Kidney (tissue), 14 donors: ENCODE measurements around the gene CEMIP. TPM values are rescaled to one million over a fixed set of nuclear protein-coding genes. Genes with fewer than 3 reads are reported as not detected.

Experiments
- DNase-seq, 5 donors: peaks; one replicate each; pipeline ENCODE4 v3.0.0-alpha.2; 2013 to 2020
- FAIRE-seq: peaks from 2 replicates; lab custom pipeline; 2012; peaks lifted over from hg19 to GRCh38; lab: Jason Lieb, UNC
- H3K27ac ChIP-seq, 2 donors: one replicate each; pipeline ENCODE4 v1.7.0; 2013; ENCODE audit warnings: low read depth in 2 of 2, low read length in 2 of 2, inconsistent platforms in 1 of 2
- H3K27me3 ChIP-seq: one replicate; pipeline ENCODE4 v1.7.1; 2013; ENCODE audit warnings: low read length, inconsistent platforms; ENCODE audit not compliant: control insufficient read depth, insufficient read depth
- H3K36me3 ChIP-seq, 3 donors: one replicate each; pipeline versions ENCODE4 v1.7.0 to v1.7.1; 2013; ENCODE audit warnings: low read length in 3 of 3, control low read depth in 1 of 3, inconsistent platforms in 1 of 3; ENCODE audit not compliant: insufficient read depth in 3 of 3, control insufficient read depth in 2 of 3
- H3K4me1 ChIP-seq, 3 donors: one replicate each; pipeline versions ENCODE4 v1.7.0 to v1.7.1; 2013; ENCODE audit warnings: low read length in 3 of 3, inconsistent platforms in 1 of 3, low read depth in 1 of 3; ENCODE audit not compliant: control insufficient read depth in 2 of 3, insufficient read depth in 2 of 3
- H3K4me3 ChIP-seq, 3 donors: one replicate each; pipeline versions ENCODE4 v1.7.0 to v1.8.1; 2013; ENCODE audit warnings: low read length in 3 of 3, control low read depth in 1 of 3, inconsistent platforms in 1 of 3
- H3K9ac ChIP-seq, 3 donors: one replicate each; pipeline versions ENCODE4 v1.7.0 to v1.7.1; 2013; ENCODE audit warnings: low read length in 3 of 3, control low read depth in 1 of 3, inconsistent platforms in 1 of 3
- H3K9me3 ChIP-seq, 3 donors: one replicate each; pipeline versions ENCODE4 v1.7.0 to v1.7.1; 2013; ENCODE audit warnings: low read length in 3 of 3, control low read depth in 1 of 3, inconsistent platforms in 1 of 3; ENCODE audit not compliant: control insufficient read depth in 2 of 3, insufficient read depth in 1 of 3
- intact Hi-C: fragments of 100-400 bp; cut with DNase I; formaldehyde crosslinking; loops from one replicate; pipeline ENCODE4 v1.11.1; 2022
- polyA plus RNA-seq: library from polyadenylated mRNA; stranded (reverse); fragments of 350-450 nt; fragmentation: Illumina TruSeq; extraction: RNeasy Lipid Tissue Mini Kit (QIAGEN cat#74804); gene quantifications from one replicate; pipeline ENCODE4 v1.2.3, GENCODE V29; 2014; ENCODE audit warnings: low read depth, low replicate concordance; ENCODE audit not compliant: insufficient read depth
- total RNA-seq: library from RNA; stranded (reverse); fragmentation: NEBNext Ultra II Directional; extraction: Animal tissue kit (Norgen Biotek cat#: 25700); gene quantifications from one replicate; pipeline ENCODE4 v1.2.1, GENCODE V29; 2021
- TF ChIP-seq, protein P1 (sequence below): IDR thresholded peaks from 3 replicates; pipeline ENCODE4 v1.5.1; 2012; ENCODE audit warnings: mild to moderate bottlenecking, moderate library complexity, borderline replicate concordance; ENCODE audit not compliant: insufficient read depth; ENCODE audit errors: extremely low read depth
- donor health status: control.
- donor health status: control.
- donor health status: control.
- donor health status: control.
- donor health status: control.
- donor health status: DM: yes; HTN: yes; CAD: no.
- donor health status: Normal renal cell carcinoma (clear cell type).

Gene CEMIP
- total and polyA plus RNA-seq, 2 donors from 2014 or later, result 0.11 to 0.57 TPM

DNA sequence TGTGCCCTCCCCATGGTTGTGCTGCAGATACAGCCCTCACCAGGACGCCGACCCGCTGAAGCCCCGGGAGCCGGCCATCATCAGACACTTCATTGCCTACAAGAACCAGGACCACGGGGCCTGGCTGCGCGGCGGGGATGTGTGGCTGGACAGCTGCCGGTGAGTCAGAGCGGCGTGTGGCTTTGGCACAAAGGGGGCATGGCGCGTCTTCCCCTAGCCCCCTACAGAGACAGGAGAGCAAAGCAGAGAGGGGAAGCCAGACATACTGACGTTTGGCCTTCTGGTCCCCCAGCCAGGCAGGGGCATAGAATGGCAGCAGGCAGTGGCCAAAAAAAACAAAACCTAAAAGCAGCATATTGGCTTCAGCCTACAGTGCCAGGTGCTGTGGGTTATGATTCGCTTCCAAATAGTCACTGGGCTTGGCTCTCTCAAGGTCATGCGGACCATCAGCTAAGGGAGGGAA, 146.5 kb downstream of the CEMIP start:
- Histone ChIP-seq H3K27ac (no peak overlapping the region), H3K4me3 (no peak overlapping the region), H3K4me1 (no peaks in the 10 kb centered on the region), H3K27me3 (no peaks in the 10 kb centered on the region), H3K9me3 (no peaks in the 10 kb centered on the region), H3K36me3 (peaks cover 0 to 6% (median 0%) of the 10 kb centered on the region in 3 donors), H3K9ac (no peak overlapping the region)
- no peak for FAIRE-seq
- TF ChIP-seq, protein P1, sequence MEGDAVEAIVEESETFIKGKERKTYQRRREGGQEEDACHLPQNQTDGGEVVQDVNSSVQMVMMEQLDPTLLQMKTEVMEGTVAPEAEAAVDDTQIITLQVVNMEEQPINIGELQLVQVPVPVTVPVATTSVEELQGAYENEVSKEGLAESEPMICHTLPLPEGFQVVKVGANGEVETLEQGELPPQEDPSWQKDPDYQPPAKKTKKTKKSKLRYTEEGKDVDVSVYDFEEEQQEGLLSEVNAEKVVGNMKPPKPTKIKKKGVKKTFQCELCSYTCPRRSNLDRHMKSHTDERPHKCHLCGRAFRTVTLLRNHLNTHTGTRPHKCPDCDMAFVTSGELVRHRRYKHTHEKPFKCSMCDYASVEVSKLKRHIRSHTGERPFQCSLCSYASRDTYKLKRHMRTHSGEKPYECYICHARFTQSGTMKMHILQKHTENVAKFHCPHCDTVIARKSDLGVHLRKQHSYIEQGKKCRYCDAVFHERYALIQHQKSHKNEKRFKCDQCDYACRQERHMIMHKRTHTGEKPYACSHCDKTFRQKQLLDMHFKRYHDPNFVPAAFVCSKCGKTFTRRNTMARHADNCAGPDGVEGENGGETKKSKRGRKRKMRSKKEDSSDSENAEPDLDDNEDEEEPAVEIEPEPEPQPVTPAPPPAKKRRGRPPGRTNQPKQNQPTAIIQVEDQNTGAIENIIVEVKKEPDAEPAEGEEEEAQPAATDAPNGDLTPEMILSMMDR, result no peak
- intact Hi-C loops, result no loop called here
- no peak for DNase-seq

- no peak overlapping the region for H3K4me3 ChIP-seq
- H3K9ac ChIP-seq, result no peak overlapping the region
- H3K27me3 ChIP-seq, result no peaks in the 10 kb centered on the region
- DNase-seq, result no peak
- H3K27ac ChIP-seq, result no peak overlapping the region
- H3K9me3 ChIP-seq, result no peaks in the 10 kb centered on the region
- H3K4me1 ChIP-seq, result no peaks in the 10 kb centered on the region
- no peak for FAIRE-seq
- peaks cover 0 to 6% (median 0%) of the 10 kb centered on the region in 3 donors for H3K36me3 ChIP-seq
- TF ChIP-seq, protein P1, result no peak
- intact Hi-C loops, result no loop called here
Observed at GRCh38 chr15:80926126-80926525, 147.0 kb downstream of the CEMIP start.

DNA sequence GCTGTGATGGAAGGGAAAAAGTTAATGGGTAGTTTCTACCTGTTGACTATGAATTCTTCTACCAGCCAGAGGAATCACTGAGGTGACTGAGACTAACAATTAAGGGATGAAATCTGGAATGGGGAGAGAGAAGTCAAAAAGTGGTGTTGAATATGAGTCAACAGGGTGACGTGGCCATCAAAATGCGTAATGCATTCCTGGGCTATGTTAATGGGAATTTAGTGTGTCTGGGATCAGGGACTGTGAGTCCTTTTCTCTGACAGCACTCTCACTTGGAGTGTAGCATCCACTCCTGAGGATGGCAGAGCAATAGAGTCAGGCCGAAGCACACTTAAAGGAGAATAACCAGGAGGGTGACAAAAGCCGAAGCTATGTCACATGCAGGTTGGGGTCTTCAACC, 150.1 kb downstream of the CEMIP start:
- TF ChIP-seq, protein P1, result no peak
- no peaks in the 10 kb centered on the region for H3K27me3 ChIP-seq
- no peak overlapping the region for H3K4me3 ChIP-seq
- no peak overlapping the region for H3K9ac ChIP-seq
- H3K36me3 ChIP-seq, result peaks cover 0 to 4% (median 0%) of the 10 kb centered on the region in 3 donors
- intact Hi-C loops, result no loop called here
- no peak for DNase-seq
- no peaks in the 10 kb centered on the region for H3K4me1 ChIP-seq
- no peak for FAIRE-seq
- no peaks in the 10 kb centered on the region for H3K9me3 ChIP-seq
- no peak overlapping the region for H3K27ac ChIP-seq

DNA sequence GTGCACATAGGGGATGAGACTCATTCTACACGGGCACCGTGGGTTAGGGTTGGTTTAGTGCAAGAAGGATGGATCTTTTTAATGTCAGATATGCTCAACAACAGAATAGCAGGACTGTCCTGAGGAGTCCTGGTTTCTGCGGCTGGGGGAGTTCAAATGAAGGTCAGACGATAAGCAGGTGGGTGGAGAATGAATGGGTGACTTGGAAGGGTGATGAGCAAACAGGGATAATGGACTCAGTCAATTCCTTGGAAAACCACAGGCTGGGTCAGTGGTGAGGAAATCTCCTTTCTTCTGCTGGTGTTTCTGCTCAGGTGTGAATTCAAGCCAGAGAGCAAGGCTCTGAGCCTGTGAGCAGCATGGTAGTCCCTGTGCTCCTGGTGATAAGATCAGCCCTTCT, 150.5 kb downstream of the CEMIP start:
- Histone ChIP-seq H3K4me3 (no peak overlapping the region), H3K27ac (no peak overlapping the region), H3K36me3 (peaks cover 0 to 4% (median 0%) of the 10 kb centered on the region in 3 donors), H3K9ac (no peak overlapping the region), H3K9me3 (no peaks in the 10 kb centered on the region), H3K4me1 (no peaks in the 10 kb centered on the region), H3K27me3 (no peaks in the 10 kb centered on the region)
- TF ChIP-seq, protein P1, result no peak
- intact Hi-C loops, result no loop called here
- FAIRE-seq (no peak), DNase-seq (no peak)
